Endodermal cell (in vitro differentiated cells): ENCODE data around the gene TLCD4. TPM values are rescaled to one million over a fixed set of nuclear protein-coding genes. Genes with fewer than 3 reads are reported as not detected.

Experiments used
- DNase-seq: peaks from one replicate; pipeline ENCODE4 v3.0.0-alpha.2; 2017
- H3K27ac ChIP-seq: 2 replicates; pipeline ENCODE4 v1.5.1; 2013; ENCODE audit warnings: mild to moderate bottlenecking, low read depth, low read length, moderate library complexity
- H3K27me3 ChIP-seq: 2 replicates; pipeline ENCODE4 v1.6.1; 2013; ENCODE audit warnings: mild to moderate bottlenecking, low read length, moderate library complexity; ENCODE audit not compliant: insufficient read depth, control insufficient read depth, poor library complexity, severe bottlenecking
- H3K36me3 ChIP-seq: 2 replicates; pipeline ENCODE4 v1.7.0; 2013; ENCODE audit warnings: mild to moderate bottlenecking, low read length, moderate library complexity; ENCODE audit not compliant: control insufficient read depth, insufficient read depth
- H3K4me1 ChIP-seq: one replicate; pipeline ENCODE4 v1.7.0; 2013; ENCODE audit warnings: low read length; ENCODE audit not compliant: control insufficient read depth, insufficient read depth
- H3K4me3 ChIP-seq: 2 replicates; pipeline ENCODE4 v1.5.1; 2013; ENCODE audit warnings: mild to moderate bottlenecking, low read length, moderate library complexity
- H3K9ac ChIP-seq: 2 replicates; pipeline ENCODE4 v1.6.1; 2013; ENCODE audit warnings: mild to moderate bottlenecking, low read length, moderate library complexity; ENCODE audit not compliant: poor library complexity, severe bottlenecking; ENCODE audit errors: extremely low read depth
- H3K9me3 ChIP-seq: 2 replicates; pipeline ENCODE4 v1.6.1; 2013; ENCODE audit warnings: mild to moderate bottlenecking, low read length, moderate library complexity; ENCODE audit not compliant: control insufficient read depth
- H3K27ac Mint-ChIP-seq: 2 replicates; pipeline ENCODE4 v1.8.0; 2020; ENCODE audit warnings: mixed read lengths
- H3K27me3 Mint-ChIP-seq: 2 replicates; pipeline ENCODE4 v1.8.0; 2021; ENCODE audit warnings: mild to moderate bottlenecking, mixed read lengths; ENCODE audit not compliant: insufficient read depth
- H3K36me3 Mint-ChIP-seq: 2 replicates; pipeline ENCODE4 v1.8.0; 2020; ENCODE audit warnings: low read depth, mixed read lengths
- H3K4me1 Mint-ChIP-seq: 2 replicates; pipeline ENCODE4 v1.8.0; 2020; ENCODE audit warnings: mixed read lengths
- H3K4me3 Mint-ChIP-seq: 2 replicates; pipeline ENCODE4 v1.8.0; 2020; ENCODE audit warnings: mild to moderate bottlenecking, moderate library complexity, mixed read lengths
- H3K9me3 Mint-ChIP-seq: 2 replicates; pipeline ENCODE4 v1.8.0; 2020; ENCODE audit warnings: mild to moderate bottlenecking, mixed read lengths
- WGBS, 2 experiments: methylation state at CpG; one replicate each; pipeline versions ENCODE4 v1.1.5 to v1.1.7; 2013; ENCODE audit warnings: missing lambda C conversion rate in 2 of 2, mixed read lengths in 1 of 2; ENCODE audit not compliant: insufficient coverage in 1 of 2, insufficient read length in 1 of 2; 5-methylcytosine and 5-hydroxymethylcytosine counted together
- total RNA-seq, 2 donors: library from RNA; stranded (reverse); fragmentation: NEBNext Ultra II Directional in 1 of 2; extraction: Animal tissue kit (Norgen Biotek cat#: 25700) in 1 of 2; gene quantifications; 2 replicates in 1 of 2; 3 replicates in 1 of 2; pipeline ENCODE4 v1.2.1, GENCODE V29; 2021
- TF ChIP-seq, protein P1 (sequence below): fragments of 200-600 bp; sonication (generic); conservative IDR thresholded peaks from 2 replicates; pipeline ENCODE4 v1.5.0; 2021; ENCODE audit warnings: antibody characterized with exemption, mild to moderate bottlenecking

Gene TLCD4
- total RNA-seq, 2 donors from 2014 or later, result 6.4 to 19.3 TPM

DNA sequence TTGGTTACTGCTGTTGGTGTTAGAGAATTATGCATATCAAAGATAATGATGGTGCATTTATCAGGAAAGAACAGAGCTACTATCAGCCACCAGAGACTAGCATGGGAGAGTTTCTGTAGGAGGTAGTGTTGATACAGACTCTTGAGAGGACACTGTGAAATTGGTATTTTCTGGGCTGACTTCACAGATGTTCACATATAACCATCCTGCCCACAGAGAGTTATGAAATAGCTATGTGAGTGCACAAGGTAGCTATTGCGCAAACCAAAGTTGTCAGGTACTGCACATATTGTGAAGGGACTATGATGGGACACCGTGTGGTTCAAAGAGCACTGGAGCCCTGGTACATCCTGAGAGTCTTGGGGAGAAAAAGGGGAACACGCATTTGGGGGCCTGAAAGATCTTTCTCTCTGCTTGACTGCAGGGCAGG lies 1.4 kb upstream of the TLCD4 start:
- Histone ChIP-seq H3K27me3 (peaks cover 4% of the 10 kb centered on the region), H3K36me3 (no peaks in the 10 kb centered on the region), H3K9me3 (no peaks in the 10 kb centered on the region), H3K27ac (no peak overlapping the region), H3K4me1 (peaks cover 10% of the 10 kb centered on the region), H3K9ac (no peak overlapping the region), H3K4me3 (no peak overlapping the region)
- 82 to 91% methylated on average over 2 to 3 of the region's 3 CpGs for WGBS, 2 experiments
- H3K9me3 Mint-ChIP-seq, result no peaks in the 10 kb centered on the region
- DNase-seq, result no peak
- H3K27me3 Mint-ChIP-seq, result peaks cover 26% of the 10 kb centered on the region
- TF ChIP-seq, protein P1, sequence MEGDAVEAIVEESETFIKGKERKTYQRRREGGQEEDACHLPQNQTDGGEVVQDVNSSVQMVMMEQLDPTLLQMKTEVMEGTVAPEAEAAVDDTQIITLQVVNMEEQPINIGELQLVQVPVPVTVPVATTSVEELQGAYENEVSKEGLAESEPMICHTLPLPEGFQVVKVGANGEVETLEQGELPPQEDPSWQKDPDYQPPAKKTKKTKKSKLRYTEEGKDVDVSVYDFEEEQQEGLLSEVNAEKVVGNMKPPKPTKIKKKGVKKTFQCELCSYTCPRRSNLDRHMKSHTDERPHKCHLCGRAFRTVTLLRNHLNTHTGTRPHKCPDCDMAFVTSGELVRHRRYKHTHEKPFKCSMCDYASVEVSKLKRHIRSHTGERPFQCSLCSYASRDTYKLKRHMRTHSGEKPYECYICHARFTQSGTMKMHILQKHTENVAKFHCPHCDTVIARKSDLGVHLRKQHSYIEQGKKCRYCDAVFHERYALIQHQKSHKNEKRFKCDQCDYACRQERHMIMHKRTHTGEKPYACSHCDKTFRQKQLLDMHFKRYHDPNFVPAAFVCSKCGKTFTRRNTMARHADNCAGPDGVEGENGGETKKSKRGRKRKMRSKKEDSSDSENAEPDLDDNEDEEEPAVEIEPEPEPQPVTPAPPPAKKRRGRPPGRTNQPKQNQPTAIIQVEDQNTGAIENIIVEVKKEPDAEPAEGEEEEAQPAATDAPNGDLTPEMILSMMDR, result no peak
- H3K27ac Mint-ChIP-seq, result no peak overlapping the region
- no peaks in the 10 kb centered on the region for H3K36me3 Mint-ChIP-seq
- peaks cover 25% of the 10 kb centered on the region for H3K4me1 Mint-ChIP-seq
- no peak overlapping the region for H3K4me3 Mint-ChIP-seq

DNA sequence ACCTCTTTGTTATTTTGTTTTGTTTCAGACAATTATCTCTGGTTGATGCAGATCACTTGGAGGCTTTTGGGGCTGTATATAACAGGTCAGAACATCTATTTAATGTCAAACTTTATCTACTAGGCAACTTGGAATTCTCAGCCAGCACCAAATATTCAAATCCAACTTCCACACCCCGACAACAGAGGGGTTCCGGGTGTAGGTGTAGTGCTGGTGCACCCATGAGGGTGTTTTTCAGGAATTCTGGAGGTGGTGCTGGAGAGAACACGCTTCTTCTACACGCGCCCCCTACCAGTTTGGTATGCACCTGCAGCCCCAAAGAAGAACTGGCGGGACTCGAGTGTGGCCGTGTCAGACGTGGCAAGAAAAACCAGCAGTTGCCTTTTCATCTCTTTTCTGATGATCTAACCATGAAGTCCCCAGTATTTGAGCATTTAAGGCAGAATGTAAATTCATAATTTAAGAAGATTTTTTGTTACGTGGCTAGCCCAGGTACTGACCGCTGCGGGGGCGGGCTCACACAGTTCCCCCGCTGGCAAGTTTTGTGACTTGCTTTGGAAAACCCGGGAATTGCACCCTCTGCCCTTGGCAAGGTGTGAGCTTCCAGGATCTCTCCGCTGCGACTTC lies 462 bp upstream of the TLCD4 start:
- peaks cover 30% of the 10 kb centered on the region for H3K4me1 Mint-ChIP-seq
- H3K9me3 ChIP-seq, result no peaks in the 10 kb centered on the region
- H3K9ac ChIP-seq, result peak overlapping the region; percentile 64
- peak overlapping the region; percentile 72 for H3K27ac Mint-ChIP-seq
- DNase-seq, result peak; percentile 90
- no peaks in the 10 kb centered on the region for H3K36me3 ChIP-seq
- no peak overlapping the region for H3K27ac ChIP-seq
- peaks cover 30% of the 10 kb centered on the region for H3K27me3 Mint-ChIP-seq
- peak overlapping the region; percentile 85 for H3K4me3 ChIP-seq
- 0 to 2% methylated on average over 4 to 17 of the region's 17 CpGs for WGBS, 2 experiments
- peak overlapping the region; percentile 73 for H3K4me3 Mint-ChIP-seq
- H3K9me3 Mint-ChIP-seq, result no peaks in the 10 kb centered on the region
- H3K27me3 ChIP-seq, result peaks cover 4% of the 10 kb centered on the region
- peaks cover 2% of the 10 kb centered on the region for H3K36me3 Mint-ChIP-seq
- TF ChIP-seq, protein P1, result peak; percentile 88
- H3K4me1 ChIP-seq, result peaks cover 12% of the 10 kb centered on the region

DNA sequence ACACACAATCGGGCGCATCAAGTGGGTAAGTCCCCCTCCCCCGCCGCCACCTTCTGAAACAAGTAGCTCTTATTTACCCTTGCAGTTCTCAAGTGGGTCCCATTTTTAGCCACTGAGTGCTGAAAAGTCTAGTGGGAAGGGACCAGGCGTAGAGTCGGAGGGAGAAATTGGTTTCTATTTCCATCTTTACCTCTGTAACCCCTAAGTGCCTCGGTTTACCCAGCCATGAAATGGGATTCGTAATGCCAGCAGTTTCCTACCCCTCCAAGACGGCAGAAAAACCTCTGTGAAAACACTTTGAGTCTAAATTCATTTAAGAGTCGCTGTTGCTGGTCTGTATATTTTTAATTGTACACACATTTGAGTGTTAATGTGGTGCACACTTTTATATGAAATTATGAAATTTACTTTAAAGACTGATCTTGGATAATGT lies 928 bp downstream of the TLCD4 start:
- H3K36me3 Mint-ChIP-seq, result peaks cover 2% of the 10 kb centered on the region
- peaks cover 30% of the 10 kb centered on the region for H3K27me3 Mint-ChIP-seq
- peaks cover 4% of the 10 kb centered on the region for H3K27me3 ChIP-seq
- no peaks in the 10 kb centered on the region for H3K9me3 ChIP-seq
- no peaks in the 10 kb centered on the region for H3K36me3 ChIP-seq
- H3K4me3 Mint-ChIP-seq, result peak overlapping the region; percentile 73
- TF ChIP-seq, protein P1, result no peak
- peak overlapping the region; percentile 64 for H3K9ac ChIP-seq
- H3K9me3 Mint-ChIP-seq, result no peaks in the 10 kb centered on the region
- no peak overlapping the region for H3K27ac Mint-ChIP-seq
- DNase-seq, result no peak
- peaks cover 37% of the 10 kb centered on the region for H3K4me1 Mint-ChIP-seq
- H3K27ac ChIP-seq, result no peak overlapping the region
- H3K4me3 ChIP-seq, result peak overlapping the region; percentile 85
- H3K4me1 ChIP-seq, result peaks cover 17% of the 10 kb centered on the region
- WGBS, 2 experiments, result 39 to 54% methylated on average over 6 to 10 of the region's 10 CpGs
